Activated naive CD8-positive, alpha-beta T cell treated with anti-CD3 and anti-CD28 coated beads for 36 hours (primary cell): Measurements from ENCODE around the gene GPRC5D. TPM values are rescaled to one million over a fixed set of nuclear protein-coding genes. Genes with fewer than 3 reads are reported as not detected.

ENCODE experiments used
- DNase-seq: peaks from one replicate; pipeline ENCODE4 v3.0.0; 2021
- H3K27ac Mint-ChIP-seq: one replicate; pipeline ENCODE4 v1.8.0; 2022; ENCODE audit warnings: mild to moderate bottlenecking, moderate library complexity, mixed read lengths
- H3K27me3 Mint-ChIP-seq: one replicate; pipeline ENCODE4 v1.8.0; 2022; ENCODE audit warnings: mild to moderate bottlenecking, mixed read lengths
- H3K36me3 Mint-ChIP-seq: one replicate; pipeline ENCODE4 v1.8.0; 2021; ENCODE audit warnings: mild to moderate bottlenecking, mixed read lengths
- H3K4me1 Mint-ChIP-seq: one replicate; pipeline ENCODE4 v1.8.0; 2021; ENCODE audit warnings: mixed read lengths
- H3K4me3 Mint-ChIP-seq: one replicate; pipeline ENCODE4 v1.8.0; 2022; ENCODE audit warnings: mild to moderate bottlenecking, moderate library complexity, mixed read lengths
- H3K9me3 Mint-ChIP-seq: one replicate; pipeline ENCODE4 v1.8.0; 2022; ENCODE audit warnings: mixed read lengths
- total RNA-seq, 2 experiments: library from RNA; stranded (reverse); gene quantifications; one replicate each; pipeline ENCODE4 v1.2.3, GENCODE V29; 2021

Gene GPRC5D
- total RNA-seq, 2 experiments from 2014 or later = not detected

GRCh38 chr12:12896260-12896659, 55.7 kb downstream of the GPRC5D start:
- DNase-seq = no peak
- H3K36me3 Mint-ChIP-seq = no peaks in the 10 kb centered on the region
- H3K27me3 Mint-ChIP-seq = peaks cover 26% of the 10 kb centered on the region
- H3K4me1 Mint-ChIP-seq = peaks cover 19% of the 10 kb centered on the region
- H3K4me3 Mint-ChIP-seq = no peak overlapping the region
- no peak overlapping the region for H3K27ac Mint-ChIP-seq
- H3K9me3 Mint-ChIP-seq = no peaks in the 10 kb centered on the region

GRCh38 chr12:12893438-12893837, 58.5 kb downstream of the GPRC5D start:
- no peaks in the 10 kb centered on the region for H3K9me3 Mint-ChIP-seq
- H3K36me3 Mint-ChIP-seq = no peaks in the 10 kb centered on the region
- DNase-seq = no peak
- peaks cover 13% of the 10 kb centered on the region for H3K4me1 Mint-ChIP-seq
- H3K4me3 Mint-ChIP-seq = no peak overlapping the region
- no peak overlapping the region for H3K27ac Mint-ChIP-seq
- H3K27me3 Mint-ChIP-seq = peaks cover 47% of the 10 kb centered on the region

GRCh38 chr12:12892681-12893141, 59.3 kb downstream of the GPRC5D start:
- DNase-seq = no peak
- Mint-ChIP-seq H3K27ac (no peak overlapping the region), H3K9me3 (no peaks in the 10 kb centered on the region), H3K27me3 (peaks cover 54% of the 10 kb centered on the region), H3K4me1 (peaks cover 12% of the 10 kb centered on the region), H3K36me3 (no peaks in the 10 kb centered on the region), H3K4me3 (no peak overlapping the region)

GRCh38 chr12:12891881-12892355, 60.1 kb downstream of the GPRC5D start:
- Mint-ChIP-seq H3K27me3 (peaks cover 58% of the 10 kb centered on the region), H3K27ac (no peak overlapping the region), H3K4me1 (peaks cover 12% of the 10 kb centered on the region), H3K36me3 (no peaks in the 10 kb centered on the region), H3K4me3 (peak overlapping the region; percentile 72), H3K9me3 (no peaks in the 10 kb centered on the region)
- no peak for DNase-seq

GRCh38 chr12:12891080-12891880, 60.7 kb downstream of the GPRC5D start, which contains the start of gene GPRC5A:
Gene GPRC5A, plus strand, starts transcription at chr12:12891562. Its CDS starts 16,688 bp downstream, at chr12:12908250.
- H3K36me3 Mint-ChIP-seq = no peaks in the 10 kb centered on the region
- H3K27ac Mint-ChIP-seq = peak within 1 kb of the TSS; percentile 31
- H3K27me3 Mint-ChIP-seq = peaks cover 58% of the 10 kb centered on the region
- peak within 1 kb of the TSS; percentile 72 for H3K4me3 Mint-ChIP-seq
- peaks cover 12% of the 10 kb centered on the region for H3K4me1 Mint-ChIP-seq
- H3K9me3 Mint-ChIP-seq = no peaks in the 10 kb centered on the region
- peak; percentile 44 for DNase-seq

Other genes starting within 250 kb of the GPRC5D start
- gene CDKN1B, start 234.8 kb downstream of the GPRC5D start, total RNA-seq = 10 to 100 TPM; 26.0 to 26.1 TPM
- gene APOLD1, start 166.5 kb downstream of the GPRC5D start, total RNA-seq = 1 to 10 TPM; 2.3 to 3.1 TPM
- gene DDX47, start 138.8 kb downstream of the GPRC5D start, total RNA-seq = 100 to 1,000 TPM in 1 of 2 experiments, 10 to 100 TPM in 1; 98.5 to 107 TPM
- gene GPRC5A, start 60.6 kb downstream of the GPRC5D start, total RNA-seq = under 1 TPM; 0.27 to 0.34 TPM
- gene HEBP1, start 48.1 kb upstream of the GPRC5D start, total RNA-seq = 10 to 100 TPM; 21.0 to 21.2 TPM
- 1 to 10 TPM; 6.9 to 8.4 TPM for gene FAM234B, start 92.2 kb upstream of the GPRC5D start, total RNA-seq
- not detected for gene GSG1, start 151.5 kb upstream of the GPRC5D start, total RNA-seq
- gene EMP1, start 244.6 kb upstream of the GPRC5D start, total RNA-seq = 1 to 10 TPM; 3.2 to 4.4 TPM